HG03342 (cell line): ENCODE measurements around the gene CD3E.
"Not testable (repeated sequence)": the region's sequence is repeated elsewhere in the genome, so short reads cannot be mapped to it uniquely, and the experiment has no call there.

Experiments
- ATAC-seq: cut with Tn5 transposase; IDR thresholded peaks from one replicate; pipeline ENCODE4 v1.9.1; 2021; ENCODE audit warnings: mild to moderate bottlenecking, moderate library complexity; ENCODE audit not compliant: unreplicated experiment

CD3E gene

DNA sequence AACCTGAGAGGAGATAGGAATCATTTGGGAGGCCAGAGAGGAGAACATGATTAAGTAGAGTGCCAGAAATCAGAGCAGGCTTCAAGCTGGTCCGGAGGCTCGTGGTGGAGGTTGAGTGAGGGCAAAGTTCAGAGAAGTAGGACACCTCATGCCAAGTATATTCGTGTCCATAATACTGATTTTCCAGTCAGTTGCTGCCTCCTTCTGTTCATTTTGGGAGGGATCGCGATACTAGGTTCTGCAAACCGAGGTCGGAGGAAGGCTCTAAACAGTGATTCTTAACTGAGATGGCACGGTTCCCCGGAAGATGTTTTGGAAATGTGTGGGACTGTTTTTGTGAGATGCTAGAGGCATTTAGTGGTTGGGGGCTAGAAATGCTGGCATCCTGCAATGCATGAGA, 13.6 kb upstream of the CD3E start:
- ATAC-seq = no peak

DNA sequence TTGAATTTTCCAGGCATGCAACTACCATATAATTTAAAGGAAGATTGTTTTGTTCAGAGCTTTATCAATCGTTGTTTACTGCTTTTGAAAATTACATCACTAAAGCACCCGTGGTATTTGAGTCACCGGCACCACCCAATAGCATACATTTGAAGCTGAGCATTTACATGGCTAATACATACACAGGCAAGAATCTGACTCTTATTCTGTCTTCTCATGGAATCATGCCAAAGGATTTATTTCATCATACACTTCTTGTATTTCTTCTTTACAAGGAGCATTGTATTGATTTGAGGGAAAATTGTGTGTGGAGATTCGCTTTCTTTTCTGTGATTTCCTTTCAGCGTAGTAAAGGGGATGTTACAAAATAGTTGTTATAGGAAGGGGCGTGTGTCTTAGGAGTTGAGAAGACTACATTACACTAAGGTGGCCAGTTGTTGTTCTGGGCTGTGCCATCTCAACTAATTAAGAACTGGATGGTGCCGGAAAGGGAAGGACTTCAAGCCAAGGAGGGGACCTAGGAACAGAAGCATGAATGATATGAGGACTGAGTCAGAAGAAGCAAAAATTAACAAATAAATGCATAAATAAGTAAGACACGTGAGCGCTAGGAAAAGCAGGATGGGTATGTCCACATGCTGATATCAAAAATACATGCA, 12.9 kb upstream of the CD3E start:
- no peak for ATAC-seq

DNA sequence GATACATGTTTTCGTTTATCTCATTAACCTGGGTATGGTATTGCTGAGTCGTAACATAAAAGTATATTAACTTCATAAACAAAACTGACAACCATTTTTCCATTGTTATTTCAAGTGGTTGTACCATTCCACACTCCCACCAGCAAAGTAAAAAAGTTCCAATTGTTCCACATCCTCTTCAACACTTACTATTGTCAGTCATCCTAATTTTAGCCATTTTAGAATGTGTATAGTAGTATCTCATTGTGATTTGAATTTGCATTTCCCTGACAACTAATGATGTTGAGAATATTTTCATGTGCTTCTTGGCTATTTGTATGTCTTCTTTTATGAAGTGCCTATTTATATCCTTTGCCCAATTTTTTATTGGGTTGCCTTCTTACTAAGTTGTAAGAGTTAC, 10.5 kb upstream of the CD3E start:
- ATAC-seq = no peak

DNA sequence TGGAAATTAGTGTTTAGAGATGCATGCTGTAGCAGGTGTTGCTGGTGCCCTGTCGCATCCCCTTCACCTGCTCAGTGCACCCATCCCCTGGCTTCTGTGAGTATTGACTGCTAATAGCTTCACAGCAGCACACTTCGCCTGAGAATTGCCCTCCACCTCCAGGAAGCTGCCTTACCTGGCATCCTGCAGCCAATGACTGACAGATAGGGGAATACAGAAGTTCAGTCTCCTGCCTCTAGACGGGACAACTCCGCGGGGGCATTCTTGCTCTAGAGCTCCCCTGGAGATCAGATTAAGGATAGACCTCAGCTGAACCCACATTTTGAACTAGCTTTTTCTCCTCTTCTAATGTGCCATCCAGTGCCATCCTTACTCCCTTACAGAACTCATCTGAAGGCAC, 9.3 kb upstream of the CD3E start:
- no peak for ATAC-seq

DNA sequence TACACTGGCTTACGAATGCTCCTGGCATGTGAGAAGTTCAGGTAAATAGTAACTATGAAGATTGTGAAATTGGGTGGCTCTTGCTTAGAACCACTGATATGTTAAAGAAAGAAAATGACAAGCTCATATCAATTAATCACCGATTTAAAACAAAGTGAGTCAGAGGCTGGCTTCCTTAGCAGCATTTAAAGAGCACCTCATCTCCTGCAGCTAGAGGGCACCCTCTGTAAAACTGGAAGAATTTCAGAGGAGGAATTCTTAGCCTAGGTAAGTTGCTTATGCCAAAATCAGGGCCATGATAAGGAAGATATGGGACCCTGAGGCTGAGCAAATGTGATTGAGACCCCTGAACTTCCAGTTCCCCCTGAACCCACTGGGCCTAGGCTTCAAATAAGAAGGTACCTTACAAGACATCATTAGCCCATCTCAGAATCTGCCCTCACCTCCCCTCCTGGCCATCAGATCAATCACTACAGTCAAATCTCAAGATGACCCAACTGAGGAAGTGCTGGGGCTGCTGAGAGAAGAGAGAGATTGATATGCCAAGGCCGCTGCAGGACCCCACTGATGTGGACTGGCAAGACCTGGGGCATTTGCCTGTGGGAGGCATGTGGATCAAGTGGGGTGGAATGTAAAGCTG, 8.6 kb upstream of the CD3E start:
- ATAC-seq = no peak

DNA sequence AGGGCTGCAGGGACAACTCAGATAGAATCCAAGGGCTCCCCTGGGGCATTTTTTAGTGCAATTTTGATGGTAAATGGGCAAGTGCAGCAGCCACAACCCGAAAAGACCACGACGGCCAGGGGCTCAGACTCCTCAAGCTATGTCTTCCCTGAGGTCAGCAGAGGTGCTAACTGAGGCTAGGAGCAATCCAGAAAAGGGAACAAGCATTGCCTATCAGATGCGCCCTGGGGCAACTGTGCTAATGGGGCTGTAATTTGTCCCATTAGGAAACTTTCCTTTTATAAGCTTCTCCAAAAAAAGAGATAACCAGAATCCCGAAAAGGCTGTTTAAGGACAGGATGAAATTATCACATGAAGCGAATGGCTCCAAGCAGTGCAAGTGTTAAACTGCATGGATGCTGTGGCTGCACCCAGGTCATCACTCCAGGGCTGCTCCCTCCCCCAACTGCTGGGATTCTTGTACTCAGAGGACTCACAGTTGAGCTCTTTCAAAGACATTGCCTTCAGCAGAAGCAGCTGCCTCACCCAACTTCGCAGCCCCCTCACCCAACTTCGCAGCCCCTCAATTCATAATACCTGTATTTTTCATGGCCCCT, 2.8 kb upstream of the CD3E start:
- no peak for ATAC-seq

DNA sequence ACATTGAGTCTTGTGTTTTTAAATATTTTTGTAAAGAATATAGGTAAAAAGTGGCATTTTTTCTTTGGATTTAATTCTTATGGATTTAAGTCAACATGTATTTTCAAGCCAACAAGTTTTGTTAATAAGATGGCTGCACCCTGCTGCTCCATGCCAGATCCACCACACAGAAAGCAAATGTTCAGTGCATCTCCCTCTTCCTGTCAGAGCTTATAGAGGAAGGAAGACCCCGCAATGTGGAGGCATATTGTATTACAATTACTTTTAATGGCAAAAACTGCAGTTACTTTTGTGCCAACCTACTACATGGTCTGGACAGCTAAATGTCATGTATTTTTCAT, 333 bp upstream of the CD3E start:
- no peak for ATAC-seq

DNA sequence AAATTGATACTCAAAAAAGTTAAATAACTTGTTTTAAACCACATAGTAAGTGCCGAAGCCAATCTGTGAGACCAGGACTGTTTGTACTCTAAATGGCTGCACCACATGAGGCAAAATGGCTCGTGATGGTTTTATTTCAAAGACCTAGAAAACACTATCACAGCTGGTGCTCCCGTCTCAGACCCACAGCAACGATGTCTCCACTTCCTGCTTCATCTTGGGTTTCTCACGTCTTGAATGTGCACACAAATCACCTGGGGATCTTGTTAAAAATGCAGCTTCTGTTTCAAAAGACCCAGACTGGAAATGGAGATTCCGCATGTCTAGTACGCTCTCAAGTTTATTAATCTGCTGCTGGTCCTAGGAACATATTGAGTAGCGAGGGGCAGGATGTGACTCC, 1.2 kb downstream of the CD3E start:
- ATAC-seq = no peak

DNA sequence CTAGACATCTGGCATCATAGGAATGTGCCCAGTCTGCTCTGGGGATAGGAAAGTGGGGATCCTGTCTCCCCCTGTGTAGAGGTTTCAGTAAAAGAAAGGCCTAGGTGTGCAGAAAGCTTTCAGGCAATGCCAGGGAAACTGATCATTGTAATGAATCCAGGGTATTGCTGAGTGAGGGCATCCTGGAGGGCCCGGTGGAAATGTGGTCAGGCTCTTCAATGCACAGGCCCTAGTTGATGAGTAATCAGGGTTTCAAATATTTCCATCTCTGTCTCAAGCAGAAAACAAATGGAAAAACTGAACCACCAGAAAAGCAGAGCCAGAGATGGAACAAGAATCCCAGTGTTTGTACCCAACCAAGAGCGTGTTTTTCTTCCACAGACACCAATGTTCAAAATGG, 2.0 kb downstream of the CD3E start:
- no peak for ATAC-seq

DNA sequence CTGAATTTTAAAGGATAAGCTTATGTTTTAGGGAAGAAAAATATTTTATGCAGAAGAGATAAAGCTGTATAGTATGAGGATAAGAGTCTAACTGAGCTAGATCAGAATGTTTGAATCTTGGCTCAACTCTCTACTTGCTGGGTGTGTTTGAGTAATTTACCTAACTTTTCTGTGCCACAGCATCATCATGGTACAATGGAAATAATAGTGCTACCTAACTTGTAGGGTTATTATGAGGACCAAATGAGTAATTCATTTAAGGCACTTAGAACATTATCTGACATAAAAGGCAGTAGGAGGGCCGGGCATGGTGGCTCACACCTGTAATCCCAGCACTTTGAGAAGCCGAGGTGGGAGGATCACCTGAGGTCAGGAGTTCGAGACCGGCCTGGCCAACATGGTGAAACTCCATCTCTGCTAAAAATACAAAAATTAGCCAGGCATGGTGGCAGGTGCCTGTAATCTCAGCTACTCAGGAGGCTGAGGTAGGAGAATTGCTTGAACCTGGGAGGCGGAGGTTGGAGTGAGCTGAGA, 4.5 kb downstream of the CD3E start:
- not testable (repeated sequence) for ATAC-seq

DNA sequence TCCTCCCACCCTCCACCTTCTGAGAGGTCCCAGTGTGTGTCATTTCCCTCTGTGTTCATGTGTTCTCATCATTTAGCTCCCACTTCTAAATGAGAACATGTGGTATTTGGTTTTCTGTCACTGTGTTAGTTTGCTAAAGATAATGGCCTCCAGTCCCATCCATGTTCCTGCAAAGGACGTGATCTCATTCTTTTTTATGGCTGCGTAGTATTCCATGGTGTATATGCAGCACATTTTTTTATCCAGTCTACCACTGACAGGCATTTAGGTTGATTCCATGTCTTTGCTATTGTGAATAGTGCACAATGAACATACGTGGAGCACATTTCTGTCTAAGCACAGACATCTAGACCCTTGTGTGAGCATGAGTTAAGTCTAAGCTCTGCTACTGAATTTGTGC, 5.7 kb downstream of the CD3E start:
- no peak for ATAC-seq

DNA sequence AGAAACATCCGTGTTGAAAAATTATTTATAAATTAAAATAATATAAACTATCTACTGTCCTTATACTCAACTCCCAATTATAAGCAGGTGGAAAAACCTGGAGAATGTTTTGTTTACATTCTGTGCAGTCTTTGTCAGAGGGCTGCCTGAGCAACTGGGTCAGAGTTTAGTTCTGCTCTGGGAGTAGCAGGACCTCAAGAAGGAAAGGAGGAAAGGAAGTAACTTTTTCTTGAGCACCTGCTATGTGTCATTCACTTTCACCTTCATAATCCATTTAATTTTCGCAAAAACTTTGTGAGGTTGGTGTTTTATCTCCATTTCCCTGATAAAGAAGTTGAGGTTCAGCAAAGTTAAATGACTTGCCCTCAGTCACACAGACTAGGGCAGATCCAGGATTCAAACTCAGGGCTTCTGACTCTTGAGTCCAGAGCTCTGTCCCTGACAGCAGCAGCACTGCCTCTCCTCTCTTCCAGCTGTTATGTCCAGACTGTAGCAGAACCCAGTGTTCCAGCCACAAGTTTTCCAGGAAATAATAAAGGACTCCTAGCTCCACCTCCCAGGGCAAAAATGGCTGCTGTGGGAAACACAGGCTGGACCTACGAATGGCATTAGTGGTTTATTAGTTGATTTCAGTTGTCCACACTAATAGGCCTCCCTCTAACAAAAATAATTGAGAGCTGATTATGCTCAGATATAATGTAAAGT, 6.4 kb downstream of the CD3E start:
- ATAC-seq = no peak

DNA sequence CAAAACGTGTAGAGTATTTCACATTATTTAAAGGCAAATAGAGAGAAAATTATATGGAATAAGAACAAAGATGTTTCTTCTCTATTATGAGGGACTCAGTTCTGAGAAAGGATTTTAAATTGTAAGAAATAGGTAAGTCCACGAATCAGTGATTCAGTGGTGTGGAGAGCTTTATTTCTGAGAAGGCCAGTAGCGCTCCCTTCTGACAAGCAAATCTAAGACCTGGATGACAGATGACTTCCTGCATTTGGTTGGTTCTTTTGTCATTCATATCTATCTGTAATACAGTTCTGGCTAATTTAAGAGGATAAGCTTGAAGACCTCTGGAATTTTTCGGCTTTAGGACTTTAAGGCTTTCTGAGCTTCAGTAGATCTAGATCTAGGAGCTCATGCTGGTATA, 7.0 kb downstream of the CD3E start:
- ATAC-seq = no peak

DNA sequence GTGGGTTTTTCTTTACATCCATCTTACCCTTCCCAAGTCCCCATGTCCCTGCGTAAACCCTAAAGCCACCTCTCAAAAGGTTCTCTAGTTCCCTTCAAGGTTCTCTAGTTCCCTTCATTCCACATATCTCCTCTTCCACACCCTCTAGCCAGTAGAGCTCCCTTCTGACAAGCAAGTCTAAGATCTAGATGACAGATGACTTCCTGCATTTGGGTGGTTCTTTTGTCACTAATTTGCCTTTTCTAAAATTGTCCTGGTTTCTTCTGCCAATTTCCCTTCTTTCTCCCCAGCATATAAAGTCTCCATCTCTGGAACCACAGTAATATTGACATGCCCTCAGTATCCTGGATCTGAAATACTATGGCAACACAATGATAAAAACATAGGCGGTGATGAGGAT, 7.8 kb downstream of the CD3E start:
- ATAC-seq = no peak

DNA sequence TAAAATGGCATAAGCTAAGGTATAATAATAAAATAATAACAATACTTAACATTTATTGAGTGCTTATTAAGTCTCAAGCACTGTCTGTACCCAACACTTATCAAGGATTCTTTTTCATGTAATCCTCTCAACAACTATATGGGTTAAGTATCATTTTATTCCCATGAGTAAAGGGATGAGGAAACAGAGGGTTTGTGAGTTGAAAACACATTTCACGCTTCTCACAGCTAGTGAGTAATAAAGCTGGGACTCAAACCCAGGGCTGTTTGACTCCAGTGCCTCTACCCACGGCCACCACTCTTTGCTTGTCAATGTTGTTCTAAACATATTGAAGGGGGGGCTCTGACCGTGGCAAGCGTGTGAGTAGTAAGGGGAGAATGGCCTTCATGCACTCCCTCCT, 8.7 kb downstream of the CD3E start:
- no peak for ATAC-seq

DNA sequence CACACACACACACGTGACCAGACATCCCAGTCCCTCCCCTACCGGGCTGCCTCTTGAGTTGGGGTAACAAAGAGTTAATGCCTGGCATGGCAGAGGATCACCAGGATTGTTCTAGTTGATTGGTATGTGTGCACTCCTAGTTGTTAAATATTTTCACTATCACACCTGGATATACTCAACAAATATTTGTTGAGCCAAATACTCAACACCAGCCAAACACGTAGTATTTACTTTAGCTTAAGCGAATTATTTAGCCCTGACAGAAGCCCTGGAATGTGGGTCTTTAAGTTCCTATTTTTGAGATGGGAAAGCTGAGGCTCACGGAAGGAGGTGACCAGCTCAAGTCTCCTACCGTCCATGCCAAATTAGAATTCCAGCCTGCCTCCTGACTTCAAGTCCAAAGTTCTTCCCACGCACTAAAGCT, 10.5 kb downstream of the CD3E start:
- no peak for ATAC-seq

DNA sequence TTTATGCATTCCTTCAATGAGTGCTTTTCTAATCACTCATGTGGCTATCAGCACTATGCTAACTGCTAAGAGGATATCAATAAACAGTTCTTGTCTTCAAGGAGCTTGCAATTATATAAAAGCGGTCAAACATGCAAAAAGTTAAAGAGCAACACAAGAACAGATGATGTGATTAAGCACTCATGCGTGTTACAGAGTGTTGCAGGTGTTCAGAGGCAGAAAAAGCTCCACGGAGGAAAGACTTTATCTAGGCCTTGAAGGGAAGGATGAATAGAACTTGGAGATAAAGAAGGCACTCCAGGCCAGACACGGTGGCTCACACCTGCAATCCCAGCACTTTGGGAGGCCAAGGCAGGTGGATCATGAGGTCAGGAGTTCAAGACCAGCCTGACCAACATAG, 13.6 kb downstream of the CD3E start:
- ATAC-seq = no peak

DNA sequence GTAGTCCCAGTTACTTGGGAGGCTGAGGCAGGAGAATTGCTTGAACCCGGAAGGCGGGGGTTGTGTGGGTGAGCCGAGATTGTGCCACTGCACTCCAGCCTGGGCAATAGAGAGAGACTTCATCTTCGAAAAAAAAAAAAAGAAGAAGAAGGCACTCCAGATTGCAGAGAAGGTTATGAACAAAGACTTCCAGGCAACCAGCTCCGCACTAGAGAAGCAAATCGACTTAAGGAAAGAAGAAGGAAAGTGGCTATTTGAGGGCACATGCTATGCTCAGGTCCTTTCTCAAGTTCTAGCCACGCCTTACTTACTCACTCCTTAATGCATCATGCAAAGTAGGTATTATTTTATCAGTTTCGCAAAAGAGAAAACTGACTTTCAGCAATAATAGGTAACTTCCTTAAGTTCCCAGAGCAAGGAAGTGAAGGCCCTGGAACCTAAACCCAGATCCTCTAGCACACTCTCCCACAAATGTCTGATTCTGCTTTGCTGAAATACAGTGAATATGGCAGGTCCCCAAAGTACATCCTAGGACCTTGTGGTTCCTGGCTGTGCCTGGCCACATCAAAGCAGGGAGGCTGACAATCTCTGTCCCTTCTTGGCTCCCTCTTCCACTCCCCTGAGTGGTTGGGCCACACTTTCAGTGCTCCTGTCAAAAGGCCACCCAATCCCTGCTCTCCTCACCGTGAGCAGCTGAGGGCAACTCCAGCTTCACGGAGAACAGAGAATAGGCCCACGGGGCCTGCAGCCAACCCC, 14.2 kb downstream of the CD3E start:
- ATAC-seq = no peak

DNA sequence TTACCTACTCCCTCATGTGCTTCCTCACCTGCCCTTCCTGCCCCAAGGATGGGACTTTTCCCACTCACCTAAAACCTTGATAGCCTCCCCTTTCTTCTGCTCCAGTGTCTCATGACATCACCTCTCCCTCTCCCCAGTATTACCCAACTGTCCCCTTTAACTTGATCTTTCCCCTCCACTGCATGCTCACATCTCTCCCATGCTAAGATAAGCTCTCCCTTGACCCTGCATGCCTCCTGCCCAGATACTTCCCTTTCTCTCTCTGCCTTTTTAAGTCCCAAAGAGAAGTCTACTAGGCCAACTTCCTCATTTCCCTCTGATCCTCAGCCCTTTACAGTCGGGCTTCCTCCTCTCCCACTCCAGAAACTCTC, 14.8 kb downstream of the CD3E start:
- no peak for ATAC-seq

DNA sequence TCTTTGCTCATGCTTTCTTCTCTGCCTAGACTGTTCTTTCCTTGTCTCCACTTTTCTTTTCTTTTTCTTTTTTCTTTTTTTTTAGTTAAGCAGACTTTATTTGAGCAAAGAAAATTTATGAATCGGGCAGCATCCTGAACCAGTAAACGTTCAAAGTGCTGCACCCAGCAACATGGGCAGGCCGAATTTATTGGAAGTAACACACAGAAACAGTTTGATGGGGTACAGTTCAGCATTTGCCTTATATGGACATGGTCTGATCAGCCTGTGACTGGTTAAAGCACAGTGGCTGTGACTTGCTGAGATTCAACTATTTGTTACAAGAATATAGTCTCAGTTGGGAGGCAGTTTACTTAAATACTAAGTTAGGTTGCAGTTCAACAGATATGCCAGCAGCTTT, 16.0 kb downstream of the CD3E start:
- no peak for ATAC-seq

DNA sequence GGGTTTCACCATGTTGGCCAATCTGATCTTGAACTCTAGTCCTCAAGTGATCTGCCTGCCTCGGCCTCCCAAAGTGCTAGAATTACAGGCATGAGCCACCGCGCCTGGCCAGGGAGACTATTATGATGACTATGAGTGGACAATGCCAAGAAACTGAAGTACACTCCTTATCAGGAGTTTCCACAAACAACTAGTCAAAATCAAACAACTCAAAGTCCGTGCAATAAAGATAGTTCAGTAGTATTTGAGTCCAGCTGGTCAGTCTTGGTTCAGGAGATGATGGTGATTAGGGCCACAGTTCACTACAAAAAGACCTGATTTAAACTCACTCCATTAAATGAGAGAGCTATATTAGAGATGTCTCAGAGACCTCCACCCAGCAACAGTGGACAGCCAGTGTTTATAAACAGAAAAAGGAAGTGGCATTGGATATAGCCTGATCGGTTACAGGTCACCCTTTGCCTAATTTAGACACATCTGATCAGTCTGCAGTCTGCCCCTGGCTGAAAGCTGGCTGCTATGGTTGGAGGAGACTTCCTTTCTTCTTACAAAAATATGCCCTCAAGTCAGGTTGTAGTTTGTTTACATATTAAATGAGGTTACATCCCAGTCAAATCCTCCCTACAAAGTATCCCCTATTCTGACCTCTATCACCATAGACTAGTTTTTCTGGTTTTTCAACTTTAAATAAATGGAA, 17.0 kb downstream of the CD3E start:
- no peak for ATAC-seq
